K562 (cell line): ENCODE results near the gene PLEKHA7. TPM values are rescaled to one million over a fixed set of nuclear protein-coding genes. Genes with fewer than 3 reads are reported as not detected.

Experiments used
- ATAC-seq: fragments of 200-7000 bp; cut with Tn5 transposase; 3 replicates; pipeline ENCODE4 v1.9.1; 2020; ENCODE audit warnings: moderate library complexity
- BruUV-seq: library from RNA; stranded (reverse); fragments of 400-500 nt; replicated peaks from 2 replicates; lab custom pipeline; 2021; lab: Mats Ljungman, UMichigan
- CTCF ChIA-PET: fragments of 300-600 bp; formaldehyde crosslinking; extraction: SDS; loops from one replicate; lab custom pipeline; 2021; ENCODE audit warnings: low intra/inter-chr PET ratio; lab: Yijun Ruan, JAX
- POLR2A ChIA-PET: fragments of 300-600, 350-650 bp; sonication (Branson Sonifier 250); formaldehyde crosslinking; extraction: SDS; loops from one replicate; lab custom pipeline; 2021; ENCODE audit warnings: antibody characterized with exemption, inconsistent platforms; lab: Yijun Ruan, JAX
- DNase-seq, 4 experiments: peaks; one replicate each; pipeline versions ENCODE4 v3.0.0 to v3.0.0-alpha.2; 2011 to 2018; ENCODE audit warnings: low spot score in 3 of 4, mixed read lengths in 3 of 4; ENCODE audit errors: extremely low read depth in 1 of 4
- FAIRE-seq: peaks from 2 replicates; lab custom pipeline; 2011; peaks lifted over from hg19 to GRCh38; lab: Jason Lieb, UNC
- H2AFZ ChIP-seq: 2 replicates; pipeline ENCODE4 v1.6.0; 2011; ENCODE audit warnings: low read depth, low read length, control low read depth, inconsistent platforms
- H3K27ac ChIP-seq: fragments of 200-600 bp; 3 replicates; pipeline ENCODE4 v1.8.0; 2011; ENCODE audit warnings: low read depth, mild to moderate bottlenecking, control low read depth, inconsistent platforms, low read length, moderate library complexity, mixed read lengths; ENCODE audit errors: extremely low read depth
- H3K27me3 ChIP-seq, 2 experiments: fragments of 300-600 bp in 1 of 2; 2 replicates in 1 of 2; 3 replicates in 1 of 2; pipeline versions ENCODE4 v1.6.0 to v1.8.0; 2011; ENCODE audit warnings: inconsistent platforms in 2 of 2, low read length in 2 of 2, mild to moderate bottlenecking in 1 of 2, mixed read lengths in 1 of 2, moderate library complexity in 1 of 2; ENCODE audit not compliant: control insufficient read depth in 2 of 2, insufficient read depth in 2 of 2
- H3K36me3 ChIP-seq: fragments of 300-600 bp; 3 replicates; pipeline ENCODE4 v1.8.0; 2011; ENCODE audit warnings: mild to moderate bottlenecking, low read length, inconsistent platforms; ENCODE audit not compliant: control insufficient read depth, insufficient read depth
- H3K4me1 ChIP-seq, 2 experiments: fragments of 200-600 bp in 1 of 2; replicated peaks in 1 of 2; 2 replicates in 1 of 2; 3 replicates in 1 of 2; pipeline versions ENCODE4 v1.5.1 to v1.8.0; 2011; ENCODE audit warnings: inconsistent platforms in 2 of 2, low read length in 2 of 2, mild to moderate bottlenecking in 1 of 2, mixed read lengths in 1 of 2, moderate library complexity in 1 of 2; ENCODE audit not compliant: control insufficient read depth in 2 of 2, insufficient read depth in 2 of 2
- H3K4me2 ChIP-seq: 2 replicates; pipeline ENCODE4 v1.6.1; 2011; ENCODE audit warnings: low read length, control low read depth, inconsistent platforms, mixed read lengths; ENCODE audit not compliant: insufficient read depth
- H3K4me3 ChIP-seq: fragments of 200-600 bp; sonication (generic), shearing (Covaris generic); 2 replicates; pipeline ENCODE4 v1.5.1; 2016; ENCODE audit warnings: control low read depth, inconsistent platforms
- H3K79me2 ChIP-seq: fragments of 200-600 bp; 3 replicates; pipeline ENCODE4 v1.8.0; 2011; ENCODE audit warnings: low read length, inconsistent platforms; ENCODE audit not compliant: control insufficient read depth, insufficient read depth
- H3K9ac ChIP-seq, 2 experiments: 2 replicates each; pipeline versions ENCODE4 v1.6.0 to v1.6.1; 2011; ENCODE audit warnings: low read depth in 2 of 2, low read length in 2 of 2, control low read depth in 1 of 2, inconsistent platforms in 1 of 2, mild to moderate bottlenecking in 1 of 2, mixed read lengths in 1 of 2; ENCODE audit not compliant: insufficient read depth in 1 of 2
- H3K9me1 ChIP-seq: one replicate; pipeline ENCODE4 v1.6.0; 2011; ENCODE audit warnings: inconsistent platforms, mild to moderate bottlenecking, low read length, moderate library complexity; ENCODE audit not compliant: control insufficient read depth, insufficient read depth
- H3K9me3 ChIP-seq: replicated peaks from 2 replicates; pipeline ENCODE4 v1.5.1; 2011; ENCODE audit warnings: low read depth, low read length, inconsistent platforms; ENCODE audit not compliant: control insufficient read depth, insufficient read depth
- H4K20me1 ChIP-seq: replicated peaks from 2 replicates; pipeline ENCODE4 v1.6.1; 2011; ENCODE audit warnings: low read length, inconsistent platforms, mixed read lengths; ENCODE audit not compliant: control insufficient read depth, insufficient read depth
- BMI1 ChIP-seq: fragments of 150-350 bp; IDR thresholded peaks from 2 replicates; pipeline ENCODE4 v1.6.1; 2014; ENCODE audit warnings: low read length
- CLOCK ChIP-seq: fragments of 250-450 bp; sonication (Bioruptor Pico); IDR thresholded peaks from 2 replicates; pipeline ENCODE4 v1.4.0; 2020; ENCODE audit warnings: mild to moderate bottlenecking, moderate library complexity, borderline replicate concordance
- FIP1L1 ChIP-seq: fragments of 200-400 bp; formaldehyde crosslinking; IDR thresholded peaks from 2 replicates; pipeline ENCODE4 v1.6.1; 2018; ENCODE audit warnings: mild to moderate bottlenecking, low read depth, low read length; ENCODE audit not compliant: poor library complexity, severe bottlenecking
- IRF2 ChIP-seq: sonication (generic); formaldehyde crosslinking; IDR thresholded peaks from 2 replicates; pipeline ENCODE4 v1.8.1; 2022; ENCODE audit warnings: mild to moderate bottlenecking, missing genetic modification reagents
- MLLT1 ChIP-seq, 2 experiments: fragments of 450-650 bp; IDR thresholded peaks; 2 replicates each; pipeline ENCODE4 v1.6.1; 2016
- MLX ChIP-seq, 2 experiments: fragments of 450-650 bp in 1 of 2; sonication (generic) in 1 of 2; formaldehyde crosslinking; conservative IDR thresholded peaks; 2 replicates each; pipeline versions ENCODE4 v1.4.0 to v1.8.1; 2020 to 2022; ENCODE audit warnings: mild to moderate bottlenecking in 1 of 2, missing genetic modification reagents in 1 of 2
- NCOA1 ChIP-seq: fragments of 450-650 bp; IDR thresholded peaks from 2 replicates; pipeline ENCODE4 v1.6.1; 2016; ENCODE audit warnings: low read depth
- PCBP1 ChIP-seq: fragments of 200-400 bp; formaldehyde crosslinking; IDR thresholded peaks from 2 replicates; pipeline ENCODE4 v1.6.1; 2018; ENCODE audit warnings: mild to moderate bottlenecking, low read depth, low read length; ENCODE audit not compliant: poor library complexity, severe bottlenecking
- PRPF4 ChIP-seq: fragments of 200-400 bp; formaldehyde crosslinking; IDR thresholded peaks from one replicate; pipeline ENCODE4 v1.6.1; 2017; ENCODE audit warnings: low read length, low read depth, mild to moderate bottlenecking; ENCODE audit not compliant: insufficient read depth, poor library complexity, severe bottlenecking
- RFX5 ChIP-seq: IDR thresholded peaks from 2 replicates; pipeline ENCODE4 v1.6.1; 2011; ENCODE audit warnings: low read depth, mild to moderate bottlenecking, improper control_type of control experiment, low read length
- SMARCA5 ChIP-seq: fragments of 450-650 bp; IDR thresholded peaks from 2 replicates; pipeline ENCODE4 v1.6.1; 2016
- SRF ChIP-seq, 2 experiments: fragments of 250-450, 450-650 bp in 1 of 2; sonication (Bioruptor Pico) in 1 of 2; sonication (generic) in 1 of 2; formaldehyde crosslinking; IDR thresholded peaks; 2 replicates each; pipeline versions ENCODE4 v1.5.0 to v1.5.1; 2020 to 2022; ENCODE audit warnings: mild to moderate bottlenecking in 1 of 2, missing genetic modification reagents in 1 of 2
- THRAP3 ChIP-seq: fragments of 450-650 bp; IDR thresholded peaks from 2 replicates; pipeline ENCODE4 v1.6.1; 2016; ENCODE audit warnings: mild to moderate bottlenecking, inconsistent platforms, borderline replicate concordance
- WHSC1 ChIP-seq: IDR thresholded peaks from one replicate; pipeline ENCODE4 v1.6.1; 2012; ENCODE audit warnings: low read length, control low read depth, inconsistent platforms
- ZBTB33 ChIP-seq: sonication (generic); formaldehyde crosslinking; IDR thresholded peaks from 2 replicates; pipeline ENCODE4 v1.8.1; 2023; ENCODE audit warnings: mild to moderate bottlenecking, missing genetic modification reagents
- ZNF134 ChIP-seq: fragments of 250-450 bp; sonication (Bioruptor Pico); conservative IDR thresholded peaks from 2 replicates; pipeline ENCODE4 v1.4.0; 2020
- ZNF212 ChIP-seq: fragments of 450-650 bp; formaldehyde crosslinking; IDR thresholded peaks from 2 replicates; pipeline ENCODE4 v1.4.0; 2020; ENCODE audit warnings: mild to moderate bottlenecking
- WGBS: fragments of 100-300 bp; shearing (Covaris generic); methylation state at CpG from one replicate; pipeline ENCODE4 v1.1.6; 2016; ENCODE audit warnings: low coverage, mixed read lengths; ENCODE audit not compliant: insufficient coverage; ENCODE audit errors: missing lambda C conversion rate; 5-methylcytosine and 5-hydroxymethylcytosine counted together
- in situ Hi-C: fragments of 300-500 bp; cut with MboI; formaldehyde crosslinking; loops from 4 replicates; pipeline ENCODE4 v1.15.0; 2018; ENCODE audit warnings: inconsistent platforms, mixed read lengths
- intact Hi-C: fragments of 100-400 bp; cut with micrococcal nuclease; formaldehyde crosslinking; loops from 2 replicates; pipeline ENCODE4 v1.14.2; 2022
- polyA plus RNA-seq, 8 experiments: library from polyadenylated mRNA; depleted of rRNA in 4 of 8; stranded (reverse) in 5 of 8; unstranded in 3 of 8; fragments of >200 nt; fragmentation: Nextera tagmentation in 2 of 8; fragmentation: Illumina TruSeq in 1 of 8; extraction: Ambion mirVana in 2 of 8; extraction: Trizol in 1 of 8; gene quantifications; 2 replicates each; pipeline versions ENCODE4 v1.2.1 to v1.2.3, GENCODE V29; 2011 to 2014; ENCODE audit warnings: inconsistent platforms in 1 of 8, missing spikeins in 1 of 8
- total RNA-seq, 7 experiments: library from RNA; depleted of rRNA in 6 of 7; stranded (reverse); fragments of >200 nt in 6 of 7; fragmentation: Illumina TruSeq in 2 of 7; extraction: Trizol in 2 of 7; gene quantifications; 2 replicates each; pipeline versions ENCODE4 v1.2.1 to v1.2.3, GENCODE V29; 2011 to 2021; ENCODE audit warnings: low replicate concordance in 1 of 7

PLEKHA7 gene
- total and polyA plus RNA-seq, 9 of the 15 experiments (the other 6 are each of a cell fraction or from before 2014, with no cell fraction given): 0.06 to 0.77 (median 0.20) TPM; not detected in 1

GRCh38 chr11:17003426-17003825 is 10.8 kb downstream of the PLEKHA7 start:
- ATAC-seq: no peak
- intact Hi-C loops: no loop called here
- in situ Hi-C loops: no loop called here
- Histone ChIP-seq H3K27ac (no peak overlapping the region), H3K9me3 (no peaks in the 10 kb centered on the region), H3K4me2 (no peak overlapping the region), H3K9me1 (no peaks in the 10 kb centered on the region), H3K9ac (no peak overlapping the region), H4K20me1 (no peaks in the 10 kb centered on the region), H2AFZ (no peak overlapping the region), H3K4me1 (peaks cover 0 to 5% of the 10 kb centered on the region in 2 experiments; a peak in 1 of 5 replicates), H3K79me2 (no peaks in the 10 kb centered on the region), H3K36me3 (no peaks in the 10 kb centered on the region), H3K4me3 (no peak overlapping the region), H3K27me3 (peaks cover 10 to 32% of the 10 kb centered on the region in 2 experiments; a peak in 4 of 5 replicates)
- no peak for DNase-seq
- WGBS: 0% methylated on average over 2 of the region's 2 CpGs
- BruUV-seq: no TSS peak
- no peak for FAIRE-seq
- ChIA-PET POLR2A (no interaction called here), CTCF (no interaction called here)
- TF ChIP-seq FIP1L1 (no peak), PRPF4 (no peak), BMI1 (no peak), WHSC1 (no peak), THRAP3 (no peak), MLLT1 (IDR thresholded peaks at IDR 0.05) (no peak), ZNF212 (CRISPR knock-in tag) (no peak), PCBP1 (no peak), ZNF134 (no peak), SRF (CRISPR knock-in tag; IDR thresholded peaks at IDR 0.05) (no peak), NCOA1 (no peak), SMARCA5 (no peak), IRF2 (CRISPR knock-in tag) (no peak), MLX (CRISPR knock-in tag; conservative IDR thresholded peaks at IDR 0.05) (no peak), CLOCK (CRISPR knock-in tag) (no peak), ZBTB33 (CRISPR knock-in tag) (no peak), RFX5 (no peak)
